Stomach smooth muscle (tissue), 2 donors: ENCODE measurements around the gene CADPS.

Source experiments
- H3K27ac ChIP-seq: one replicate; pipeline ENCODE4 v1.7.0; 2013; ENCODE audit warnings: mild to moderate bottlenecking, low read length, inconsistent platforms
- H3K27me3 ChIP-seq, 2 donors: one replicate each; pipeline ENCODE4 v1.7.0; 2013; ENCODE audit warnings: low read length in 2 of 2; ENCODE audit not compliant: insufficient read depth in 2 of 2, control insufficient read depth in 1 of 2
- H3K36me3 ChIP-seq, 2 donors: one replicate each; pipeline ENCODE4 v1.7.0; 2013; ENCODE audit warnings: low read length in 2 of 2; ENCODE audit not compliant: control insufficient read depth in 2 of 2, insufficient read depth in 2 of 2
- H3K4me1 ChIP-seq: one replicate; pipeline ENCODE4 v1.7.0; 2013; ENCODE audit warnings: low read length; ENCODE audit not compliant: control insufficient read depth, insufficient read depth
- H3K4me3 ChIP-seq, 2 donors: one replicate each; pipeline ENCODE4 v1.7.0; 2013; ENCODE audit warnings: low read length in 2 of 2
- H3K9ac ChIP-seq, 2 donors: one replicate each; pipeline ENCODE4 v1.7.0; 2013; ENCODE audit warnings: low read length in 2 of 2, mild to moderate bottlenecking in 1 of 2
- H3K9me3 ChIP-seq, 2 donors: one replicate each; pipeline ENCODE4 v1.7.0; 2013; ENCODE audit warnings: low read length in 2 of 2; ENCODE audit not compliant: control insufficient read depth in 2 of 2
- donor health status: healthy.
- donor health status: Pancreatic carcinoma.

CADPS gene

GRCh38 chr3:62481962-62482361 is 393.3 kb downstream of the CADPS start:
- Histone ChIP-seq H3K4me1 (no peaks in the 10 kb centered on the region), H3K9me3 (no peaks in the 10 kb centered on the region), H3K36me3 (no peaks in the 10 kb centered on the region), H3K27me3 (no peaks in the 10 kb centered on the region), H3K4me3 (no peak overlapping the region), H3K9ac (no peak overlapping the region), H3K27ac (no peak overlapping the region)

GRCh38 chr3:62480056-62480455 is 395.2 kb downstream of the CADPS start:
- H3K27me3 ChIP-seq: no peaks in the 10 kb centered on the region
- H3K4me1 ChIP-seq: no peaks in the 10 kb centered on the region
- H3K9ac ChIP-seq: no peak overlapping the region
- no peak overlapping the region for H3K4me3 ChIP-seq
- no peaks in the 10 kb centered on the region for H3K9me3 ChIP-seq
- no peak overlapping the region for H3K27ac ChIP-seq
- no peaks in the 10 kb centered on the region for H3K36me3 ChIP-seq

- no peaks in the 10 kb centered on the region for H3K4me1 ChIP-seq
- no peaks in the 10 kb centered on the region for H3K36me3 ChIP-seq
- no peak overlapping the region for H3K27ac ChIP-seq
- H3K9me3 ChIP-seq: no peaks in the 10 kb centered on the region
- no peak overlapping the region for H3K4me3 ChIP-seq
- no peaks in the 10 kb centered on the region for H3K27me3 ChIP-seq
- no peak overlapping the region for H3K9ac ChIP-seq
Observed at GRCh38 chr3:62479326-62479725, 395.9 kb downstream of the CADPS start.

- no peaks in the 10 kb centered on the region for H3K4me1 ChIP-seq
- no peak overlapping the region for H3K9ac ChIP-seq
- H3K36me3 ChIP-seq: no peaks in the 10 kb centered on the region
- H3K9me3 ChIP-seq: no peaks in the 10 kb centered on the region
- no peaks in the 10 kb centered on the region for H3K27me3 ChIP-seq
- no peak overlapping the region for H3K27ac ChIP-seq
- H3K4me3 ChIP-seq: no peak overlapping the region
Observed at GRCh38 chr3:62475306-62475705, 399.9 kb downstream of the CADPS start.

GRCh38 chr3:62467966-62468722 is 407.1 kb downstream of the CADPS start:
- H3K9ac ChIP-seq: no peak overlapping the region
- no peaks in the 10 kb centered on the region for H3K4me1 ChIP-seq
- no peak overlapping the region for H3K4me3 ChIP-seq
- H3K9me3 ChIP-seq: no peaks in the 10 kb centered on the region
- no peak overlapping the region for H3K27ac ChIP-seq
- no peaks in the 10 kb centered on the region for H3K36me3 ChIP-seq
- no peaks in the 10 kb centered on the region for H3K27me3 ChIP-seq

- no peak overlapping the region for H3K4me3 ChIP-seq
- no peak overlapping the region for H3K27ac ChIP-seq
- no peaks in the 10 kb centered on the region for H3K9me3 ChIP-seq
- H3K27me3 ChIP-seq: peaks cover 0 to 3% of the 10 kb centered on the region in 2 donors
- no peaks in the 10 kb centered on the region for H3K4me1 ChIP-seq
- no peak overlapping the region for H3K9ac ChIP-seq
- H3K36me3 ChIP-seq: no peaks in the 10 kb centered on the region
Observed at GRCh38 chr3:62462788-62463187, 412.4 kb downstream of the CADPS start.

- Histone ChIP-seq H3K36me3 (no peaks in the 10 kb centered on the region), H3K27me3 (peaks cover 0 to 3% of the 10 kb centered on the region in 2 donors)
Observed at GRCh38 chr3:62462104-62462762, 413.0 kb downstream of the CADPS start.

GRCh38 chr3:62454916-62455315 is 420.3 kb downstream of the CADPS start:
- no peaks in the 10 kb centered on the region for H3K9me3 ChIP-seq
- H3K4me3 ChIP-seq: no peak overlapping the region
- no peaks in the 10 kb centered on the region for H3K4me1 ChIP-seq
- H3K27ac ChIP-seq: no peak overlapping the region
- no peaks in the 10 kb centered on the region for H3K27me3 ChIP-seq
- no peaks in the 10 kb centered on the region for H3K36me3 ChIP-seq
- no peak overlapping the region for H3K9ac ChIP-seq

More at GRCh38 chr3:62462104-62462762, 413.0 kb downstream of the CADPS start:
- H3K4me3 ChIP-seq: no peak overlapping the region
- no peak overlapping the region for H3K9ac ChIP-seq
- no peak overlapping the region for H3K27ac ChIP-seq
- H3K4me1 ChIP-seq: no peaks in the 10 kb centered on the region
- no peaks in the 10 kb centered on the region for H3K9me3 ChIP-seq

GRCh38 chr3:62453448-62453847 is 421.8 kb downstream of the CADPS start:
- H3K9me3 ChIP-seq: no peaks in the 10 kb centered on the region
- no peak overlapping the region for H3K4me3 ChIP-seq
- no peaks in the 10 kb centered on the region for H3K36me3 ChIP-seq
- H3K27me3 ChIP-seq: no peaks in the 10 kb centered on the region
- no peak overlapping the region for H3K27ac ChIP-seq
- H3K4me1 ChIP-seq: no peaks in the 10 kb centered on the region
- no peak overlapping the region for H3K9ac ChIP-seq

GRCh38 chr3:62451211-62451887 is 423.9 kb downstream of the CADPS start:
- no peaks in the 10 kb centered on the region for H3K36me3 ChIP-seq
- H3K9ac ChIP-seq: no peak overlapping the region
- H3K27ac ChIP-seq: no peak overlapping the region
- H3K27me3 ChIP-seq: no peaks in the 10 kb centered on the region
- H3K4me3 ChIP-seq: no peak overlapping the region
- H3K4me1 ChIP-seq: no peaks in the 10 kb centered on the region
- H3K9me3 ChIP-seq: no peaks in the 10 kb centered on the region
